GM12864 (cell line): Measurements from ENCODE around the gene CDS2.

Experiments used
- DNase-seq: peaks from one replicate; pipeline ENCODE4 v3.0.0-alpha.2; 2011; ENCODE audit warnings: low read depth
- H3K4me3 ChIP-seq: 2 replicates; pipeline ENCODE4 v1.5.1; 2011; ENCODE audit warnings: mild to moderate bottlenecking, low read depth, low read length, control low read depth
- CTCF ChIP-seq: IDR thresholded peaks from 2 replicates; pipeline ENCODE4 v1.5.1; 2011; ENCODE audit warnings: low read depth, mild to moderate bottlenecking, moderate library complexity, low read length, control low read depth, inconsistent platforms; ENCODE audit errors: missing control alignments

CDS2 gene

GRCh38 chr20:5126512-5127203, at the start of gene CDS2:
TSS of gene CDS2 (plus strand) at chr20:5127008. CDS start at chr20:5127093, 85 bp downstream.
- DNase-seq, result peak; percentile 97
- peak; percentile 38 for TF ChIP-seq CTCF
- H3K4me3 ChIP-seq, result peak within 1 kb of the TSS; percentile 78

DNA sequence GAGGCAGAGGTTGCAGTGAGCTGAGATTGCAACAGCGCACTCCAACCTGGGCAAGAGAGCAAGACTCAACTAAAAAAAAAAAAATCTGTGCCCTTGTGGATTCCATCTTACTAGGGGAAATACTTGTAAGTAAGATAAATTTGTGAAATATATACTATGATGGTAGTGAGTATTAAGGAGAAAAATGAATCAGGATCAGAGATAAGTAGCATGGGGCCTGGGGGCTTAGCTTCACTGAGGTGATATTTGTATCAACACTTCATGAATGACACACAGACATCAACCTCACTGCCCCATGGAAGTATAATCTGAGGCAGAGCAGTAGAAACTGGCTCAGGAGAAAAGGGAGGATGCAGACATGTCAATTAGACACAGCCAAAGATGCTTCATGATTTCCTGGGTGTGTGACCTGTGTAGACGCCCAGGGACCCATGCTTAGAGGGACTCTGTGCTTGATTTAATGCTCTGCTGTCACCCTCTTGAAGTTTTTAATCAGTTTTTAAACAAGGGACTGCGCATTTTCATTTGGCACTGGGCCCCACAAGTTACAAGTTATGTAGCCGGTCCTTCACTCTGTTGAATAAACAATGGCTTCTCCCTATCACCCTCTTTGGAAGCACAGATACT, 48.9 kb upstream of the CDS2 start:
- H3K4me3 ChIP-seq, result no peak overlapping the region
- no peak for DNase-seq
- TF ChIP-seq CTCF, result no peak

DNA sequence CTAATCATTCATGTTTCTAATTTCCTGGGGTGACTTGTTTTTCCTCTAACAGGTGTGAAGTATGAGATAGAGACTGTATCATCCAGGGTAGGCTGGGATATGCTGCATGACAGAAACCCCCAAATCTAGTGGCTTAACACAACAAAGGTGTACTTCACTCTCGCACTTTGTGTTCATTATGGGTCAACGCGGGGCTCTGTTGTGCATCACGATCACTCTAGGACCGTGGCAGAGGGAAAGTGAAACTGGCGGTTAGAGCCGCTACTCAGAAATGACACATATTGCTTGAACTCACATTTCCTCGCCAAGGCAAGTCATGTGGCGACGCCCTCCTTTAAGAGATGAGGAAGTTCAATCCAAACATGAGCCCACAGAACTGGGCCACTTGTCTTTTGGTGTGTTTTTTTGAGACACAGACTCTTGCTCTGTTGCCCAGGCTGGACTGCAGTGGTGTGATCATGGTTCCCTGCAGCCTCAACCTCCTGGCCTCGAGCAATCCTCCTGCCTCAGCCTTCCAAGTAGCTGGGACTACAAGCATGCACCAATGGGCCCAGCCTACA, 48.3 kb upstream of the CDS2 start:
- H3K4me3 ChIP-seq, result no peak overlapping the region
- peak; percentile 97 for DNase-seq
- no peak for TF ChIP-seq CTCF

DNA sequence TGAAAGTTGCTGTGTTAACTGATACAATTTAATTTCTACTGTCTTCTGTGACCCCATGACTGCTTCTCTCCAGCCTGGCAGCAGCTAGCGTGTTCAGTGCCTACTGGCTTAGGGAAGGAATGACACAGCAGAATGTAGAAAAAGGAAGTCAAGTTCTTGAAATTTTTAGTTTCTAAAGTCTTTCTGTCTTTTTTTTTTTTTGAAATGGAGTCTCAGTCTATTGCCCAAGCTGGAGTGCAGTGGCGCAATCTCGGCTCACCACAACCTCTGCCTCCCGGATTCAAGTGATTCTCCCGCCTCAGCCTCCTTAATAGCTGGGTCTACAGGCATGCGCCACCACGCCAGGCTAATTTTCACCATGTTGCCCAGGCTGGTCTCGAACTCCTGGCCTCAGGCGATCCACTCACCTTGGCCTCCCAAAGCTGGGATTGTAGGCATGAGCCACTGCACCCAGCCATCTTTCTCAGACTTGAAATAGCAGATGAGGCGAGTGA, 46.4 kb upstream of the CDS2 start:
- H3K4me3 ChIP-seq, result no peak overlapping the region
- no peak for DNase-seq
- TF ChIP-seq CTCF, result no peak

GRCh38 chr20:5085380-5085779, 41.4 kb upstream of the CDS2 start:
- H3K4me3 ChIP-seq, result no peak overlapping the region
- DNase-seq, result no peak
- no peak for TF ChIP-seq CTCF

- TF ChIP-seq CTCF, result no peak
- H3K4me3 ChIP-seq, result no peak overlapping the region
- DNase-seq, result no peak
Observed at GRCh38 chr20:5088688-5089087, 38.1 kb upstream of the CDS2 start.

DNA sequence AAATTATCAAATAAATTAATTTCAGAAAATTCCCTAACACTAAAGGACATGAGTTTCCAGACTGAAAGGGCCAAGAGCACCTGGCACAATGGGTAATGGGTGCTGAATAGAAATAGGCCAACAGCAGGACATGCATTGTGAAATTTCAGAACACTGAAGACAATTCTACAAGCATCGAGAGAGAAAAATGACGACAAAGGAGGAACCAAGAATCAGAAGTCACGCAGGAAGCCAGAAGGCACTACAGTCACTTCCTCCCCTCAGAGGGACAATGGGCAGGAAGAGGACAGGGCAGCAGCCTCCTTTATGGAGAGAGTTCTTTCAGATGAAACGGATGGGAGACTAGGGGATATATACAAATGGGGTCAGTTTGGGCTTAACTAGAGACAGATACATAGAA, 36.6 kb upstream of the CDS2 start:
- no peak for TF ChIP-seq CTCF
- no peak for DNase-seq
- H3K4me3 ChIP-seq, result no peak overlapping the region
